Right ventricle myocardium superior (tissue), 1 donor: Measurements from ENCODE around the gene NTM. TPM values are rescaled to one million over a fixed set of nuclear protein-coding genes. Genes with fewer than 3 reads are reported as not detected.

Experiments used
- ATAC-seq: fragments of 200-7000 bp; cut with Tn5 transposase; one replicate; pipeline ENCODE4 v1.9.1; 2020; ENCODE audit warnings: mild to moderate bottlenecking; ENCODE audit not compliant: poor library complexity
- DNase-seq: peaks from one replicate; pipeline ENCODE4 v3.0.0-alpha.2; 2020
- intact Hi-C: fragments of 100-400 bp; cut with DNase I; formaldehyde crosslinking; loops from one replicate; pipeline ENCODE4 v1.11.2; 2022
- total RNA-seq: library from RNA; stranded (reverse); fragmentation: NEBNext Ultra II Directional; extraction: Animal tissue kit (Norgen Biotek cat#: 25700); gene quantifications from one replicate; pipeline ENCODE4 v1.2.1, GENCODE V29; 2021
- donor health status: DM: no; HTN: yes; CAD: no; lungs with severe emphysema.

The NTM gene
- total RNA-seq, 1 donor from 2014 or later: 1.5 TPM

- intact Hi-C loops: no loop called here
- DNase-seq (no peak), ATAC-seq (peak; percentile 83)
Observed at GRCh38 chr11:131985846-131986301, 615.5 kb downstream of the NTM start.

GRCh38 chr11:131987703-131988102 is 617.3 kb downstream of the NTM start:
- no peak for ATAC-seq
- DNase-seq: no peak
- intact Hi-C loops: no loop called here

- DNase-seq (no peak), ATAC-seq (no peak)
- intact Hi-C loops: no loop called here
Observed at GRCh38 chr11:131991606-131992005, 621.2 kb downstream of the NTM start.

DNA sequence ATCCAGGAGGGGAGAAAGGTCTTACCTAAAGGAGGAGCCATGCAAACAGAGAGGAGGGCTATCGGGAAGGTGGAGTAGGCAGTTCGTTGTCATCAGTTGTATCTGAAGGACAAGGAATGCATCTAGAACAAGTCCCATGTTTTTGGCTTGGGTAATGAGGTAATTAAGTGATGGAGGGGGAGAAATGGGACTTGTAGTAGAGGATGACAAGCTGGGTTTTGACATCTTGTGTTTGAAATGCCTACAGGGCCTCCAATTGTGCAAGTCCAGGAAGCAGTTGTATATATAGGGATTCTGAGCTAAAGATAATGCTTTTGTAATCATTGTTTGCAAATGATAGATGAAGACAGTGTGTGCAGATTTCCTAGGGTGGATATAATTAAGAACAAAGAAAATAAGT is 622.8 kb downstream of the NTM start:
- DNase-seq: no peak
- no peak for ATAC-seq
- intact Hi-C loops: no loop called here

- ATAC-seq (no peak), DNase-seq (no peak)
- intact Hi-C loops: no loop called here
Observed at GRCh38 chr11:131998020-131998419, 627.6 kb downstream of the NTM start.

GRCh38 chr11:131999084-131999483 is 628.7 kb downstream of the NTM start:
- intact Hi-C loops: no loop called here
- ATAC-seq (no peak), DNase-seq (no peak)

DNA sequence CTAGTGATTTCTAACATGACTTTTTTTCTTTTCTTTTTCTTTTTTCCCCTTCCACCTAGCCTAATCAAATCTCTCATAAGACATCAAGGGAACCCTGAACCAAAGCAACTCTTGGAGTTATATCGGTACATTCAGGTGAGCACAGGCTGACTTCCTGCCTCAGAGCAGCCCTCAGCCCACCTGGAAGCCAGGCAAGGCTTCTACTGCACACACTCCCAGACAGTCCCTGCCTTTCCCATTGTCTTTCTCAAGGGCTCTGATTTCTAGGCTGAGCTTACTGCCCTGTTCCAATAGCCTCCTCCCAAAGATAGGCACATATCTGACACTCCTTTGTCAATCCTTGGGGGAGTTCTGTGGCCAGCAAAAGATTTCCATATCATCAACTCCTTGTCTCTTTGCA is 629.5 kb downstream of the NTM start:
- ATAC-seq (no peak), DNase-seq (no peak)
- intact Hi-C loops: no loop called here

GRCh38 chr11:132005887-132006286 is 635.5 kb downstream of the NTM start:
- no peak for ATAC-seq
- no peak for DNase-seq
- intact Hi-C loops: no loop called here

DNA sequence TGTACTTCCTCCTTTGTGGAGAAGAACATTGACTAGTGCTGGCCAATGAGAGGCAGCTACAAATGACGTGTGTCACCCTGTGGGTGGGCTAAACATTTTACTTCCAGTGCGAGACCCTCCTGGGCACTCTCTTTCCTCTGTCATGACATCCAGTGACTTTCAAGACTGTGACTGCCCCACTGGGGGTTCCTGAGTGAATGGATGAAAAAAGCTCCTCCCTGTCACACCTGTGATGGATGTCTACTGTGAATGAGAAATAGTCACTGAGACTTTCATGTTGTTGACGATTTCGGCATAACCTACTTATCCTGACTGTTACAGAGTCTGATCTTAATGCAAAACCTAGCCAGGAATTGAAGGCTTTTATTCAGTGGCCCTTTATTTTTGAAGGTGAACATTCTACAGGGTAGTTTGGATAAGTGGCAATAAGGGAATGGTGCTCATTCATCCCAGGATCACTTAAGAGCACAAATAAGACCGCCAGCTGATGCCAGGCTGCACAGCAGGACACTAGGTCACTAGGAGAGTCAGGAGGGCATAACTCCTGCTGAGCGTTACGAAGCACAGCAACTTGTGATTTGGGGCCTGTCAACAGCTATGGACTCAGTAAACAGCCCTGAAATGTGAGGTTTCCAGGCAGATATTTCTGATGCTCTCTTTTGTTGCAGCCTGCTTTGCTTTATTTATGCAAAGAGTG is 636.6 kb downstream of the NTM start:
- DNase-seq (no peak), ATAC-seq (no peak)
- intact Hi-C loops: no loop called here

- intact Hi-C loops: no loop called here
- DNase-seq (no peak), ATAC-seq (no peak)
Observed at GRCh38 chr11:132008226-132008625, 637.8 kb downstream of the NTM start.

DNA sequence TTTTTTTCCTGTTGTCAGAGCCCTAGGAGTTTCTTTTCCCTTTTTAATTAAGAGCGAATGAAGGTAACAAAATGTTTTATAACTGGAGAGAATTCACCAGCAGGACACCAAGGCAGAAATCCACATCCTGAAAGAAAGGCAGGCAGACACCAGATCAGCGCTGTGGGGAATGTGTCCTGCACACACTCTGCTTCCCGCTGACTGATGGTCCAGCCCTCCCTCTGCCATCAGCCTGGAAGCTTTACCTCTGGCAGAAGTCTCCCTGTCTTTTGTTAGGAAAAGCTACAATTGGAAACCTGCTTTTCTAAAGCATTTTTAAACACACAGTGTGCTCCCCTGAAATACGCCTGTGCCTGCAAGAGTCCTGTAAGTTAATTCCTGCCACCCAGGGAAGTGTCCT is 638.5 kb downstream of the NTM start:
- intact Hi-C loops: no loop called here
- DNase-seq (no peak), ATAC-seq (no peak)

- no peak for ATAC-seq
- DNase-seq: no peak
- intact Hi-C loops: loop anchor here (10.0 kb wide), 1 partner anchor 275 kb away; no protein-coding TSS in a partner anchor
Observed at GRCh38 chr11:132020001-132020400, 649.6 kb downstream of the NTM start.

GRCh38 chr11:132022285-132022684 is 651.9 kb downstream of the NTM start:
- intact Hi-C loops: loop anchor here (10.0 kb wide), 1 partner anchor 277 kb away; no protein-coding TSS in a partner anchor
- DNase-seq (no peak), ATAC-seq (peak; percentile 38)

GRCh38 chr11:132022733-132023478 is 652.5 kb downstream of the NTM start:
- intact Hi-C loops: loop anchor here (10.0 kb wide), 1 partner anchor 278 kb away; no protein-coding TSS in a partner anchor
- no peak for DNase-seq
- ATAC-seq: no peak

- intact Hi-C loops: loop anchor here (5.0 to 10.0 kb wide), 2 partner anchors 157 to 280 kb away; no protein-coding TSS in a partner anchor
- DNase-seq (no peak), ATAC-seq (no peak)
Observed at GRCh38 chr11:132024587-132025295, 654.3 kb downstream of the NTM start.

GRCh38 chr11:132026746-132027145 is 656.3 kb downstream of the NTM start:
- intact Hi-C loops: loop anchor here (5.0 to 10.0 kb wide), 2 partner anchors 159 to 282 kb away; no protein-coding TSS in a partner anchor
- ATAC-seq (no peak), DNase-seq (no peak)

DNA sequence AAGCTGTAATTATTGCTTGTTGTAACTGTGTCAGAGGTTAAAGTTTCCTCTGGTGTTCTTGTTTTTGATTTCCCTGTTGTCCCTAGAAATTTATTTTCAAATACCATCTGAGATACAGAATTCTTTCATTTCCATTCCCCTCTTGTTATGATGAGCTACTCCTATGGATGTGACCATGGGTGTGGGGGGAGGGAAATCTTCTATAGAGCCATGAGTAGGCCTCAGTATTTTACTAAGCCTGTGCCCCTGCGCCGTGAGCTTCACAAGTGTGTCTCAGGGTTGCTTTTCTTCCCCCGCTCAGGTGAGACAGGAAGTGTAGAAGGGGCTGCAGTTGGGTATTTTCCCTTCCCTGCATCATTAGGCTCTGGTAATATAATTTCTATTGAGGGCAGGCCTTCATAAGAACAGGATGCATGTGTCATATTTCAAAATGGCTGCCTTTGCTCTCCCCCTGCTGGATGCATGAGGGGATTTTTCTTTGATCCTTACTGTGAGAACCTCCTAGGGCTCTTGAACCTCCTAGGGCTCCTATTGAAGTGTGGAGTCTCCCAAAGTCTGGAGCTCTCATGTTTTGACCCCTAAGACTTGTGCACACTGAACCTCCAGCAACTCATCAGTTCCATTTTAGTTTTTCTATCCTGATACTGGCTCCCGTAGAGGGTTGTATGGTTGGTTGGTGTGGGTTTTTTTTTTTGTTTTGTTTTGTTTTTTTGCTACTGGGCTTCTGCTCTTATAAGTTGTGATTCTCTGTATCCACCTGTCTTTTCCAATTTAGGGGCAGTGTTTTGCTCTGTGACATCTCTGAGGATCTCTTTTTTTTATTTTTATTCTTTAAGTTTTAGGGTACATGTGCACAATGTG is 658.2 kb downstream of the NTM start:
- ATAC-seq (peak; percentile 91), DNase-seq (no peak)
- intact Hi-C loops: loop anchor here (5.0 to 10.0 kb wide), 2 partner anchors 161 to 284 kb away; no protein-coding TSS in a partner anchor

- no peak for ATAC-seq
- intact Hi-C loops: no loop called here
- no peak for DNase-seq
Observed at GRCh38 chr11:132030896-132031295, 660.5 kb downstream of the NTM start.
